Loucy (cell line): ENCODE measurements around the gene FGF19.

Source experiments
- H2AFZ ChIP-seq: fragments of 200-600 bp; sonication (generic); 2 replicates; pipeline ENCODE4 v1.6.0; 2016; ENCODE audit warnings: antibody characterized with exemption, mild to moderate bottlenecking, low read length, moderate library complexity
- H3F3A ChIP-seq: fragments of 200-600 bp; 2 replicates; pipeline ENCODE4 v1.6.0; 2016; ENCODE audit warnings: antibody characterized with exemption, low read depth, mild to moderate bottlenecking
- H3K27me3 ChIP-seq: fragments of 200-600 bp; sonication (generic); 2 replicates; pipeline ENCODE4 v1.6.1; 2014; ENCODE audit warnings: low read length, mild to moderate bottlenecking; ENCODE audit not compliant: insufficient read depth, poor library complexity, severe bottlenecking
- H3K36me3 ChIP-seq: fragments of 200-600 bp; sonication (generic); 2 replicates; pipeline ENCODE4 v1.6.1; 2016; ENCODE audit warnings: low read length; ENCODE audit not compliant: insufficient read depth
- H3K4me1 ChIP-seq: fragments of 200-600 bp; sonication (generic); 2 replicates; pipeline ENCODE4 v1.5.1; 2014; ENCODE audit warnings: low read length, mild to moderate bottlenecking; ENCODE audit not compliant: insufficient read depth, poor library complexity, severe bottlenecking
- H3K4me2 ChIP-seq: fragments of 200-600 bp; sonication (generic); 2 replicates; pipeline ENCODE4 v1.6.0; 2014; ENCODE audit warnings: antibody characterized with exemption, low read length, low read depth, mild to moderate bottlenecking; ENCODE audit not compliant: poor library complexity, severe bottlenecking
- H3K4me3 ChIP-seq: fragments of 200-600 bp; sonication (generic); 2 replicates; pipeline ENCODE4 v1.5.1; 2014; ENCODE audit warnings: low read length, mild to moderate bottlenecking, mixed read lengths; ENCODE audit not compliant: poor library complexity, severe bottlenecking
- H3K79me2 ChIP-seq: fragments of 200-600 bp; sonication (generic); 2 replicates; pipeline ENCODE4 v1.6.1; 2014; ENCODE audit warnings: low read length; ENCODE audit not compliant: insufficient read depth
- H3K9ac ChIP-seq: fragments of 200-600 bp; sonication (generic); 2 replicates; pipeline ENCODE4 v1.6.0; 2014; ENCODE audit warnings: mild to moderate bottlenecking, low read depth, low read length, moderate library complexity; ENCODE audit not compliant: poor library complexity, severe bottlenecking
- H3K9me2 ChIP-seq: fragments of 200-600 bp; sonication (generic); replicated peaks from 2 replicates; pipeline ENCODE4 v1.6.1; 2016; ENCODE audit warnings: low read depth, low read length, mixed read lengths
- H3K9me3 ChIP-seq: fragments of 200-600 bp; sonication (generic); 2 replicates; pipeline ENCODE4 v1.6.1; 2014; ENCODE audit warnings: mild to moderate bottlenecking, antibody characterized with exemption, low read length, low read depth; ENCODE audit not compliant: insufficient read depth
- H4K20me1 ChIP-seq: fragments of 200-600 bp; sonication (generic); 2 replicates; pipeline ENCODE4 v1.6.0; 2014; ENCODE audit warnings: antibody characterized with exemption, low read length, mild to moderate bottlenecking; ENCODE audit not compliant: insufficient read depth, poor library complexity, severe bottlenecking
- EZH2phosphoT487 ChIP-seq: fragments of 200-600 bp; IDR thresholded peaks from 2 replicates; pipeline ENCODE4 v1.6.1; 2018; ENCODE audit warnings: antibody characterized with exemption, mild to moderate bottlenecking, moderate library complexity, borderline replicate concordance
- TF ChIP-seq, protein P1 (sequence below): fragments of 200-600 bp; sonication (generic); conservative IDR thresholded peaks from 2 replicates; pipeline ENCODE4 v1.5.1; 2014; ENCODE audit warnings: mild to moderate bottlenecking, antibody characterized with exemption, low read length

FGF19 gene

DNA sequence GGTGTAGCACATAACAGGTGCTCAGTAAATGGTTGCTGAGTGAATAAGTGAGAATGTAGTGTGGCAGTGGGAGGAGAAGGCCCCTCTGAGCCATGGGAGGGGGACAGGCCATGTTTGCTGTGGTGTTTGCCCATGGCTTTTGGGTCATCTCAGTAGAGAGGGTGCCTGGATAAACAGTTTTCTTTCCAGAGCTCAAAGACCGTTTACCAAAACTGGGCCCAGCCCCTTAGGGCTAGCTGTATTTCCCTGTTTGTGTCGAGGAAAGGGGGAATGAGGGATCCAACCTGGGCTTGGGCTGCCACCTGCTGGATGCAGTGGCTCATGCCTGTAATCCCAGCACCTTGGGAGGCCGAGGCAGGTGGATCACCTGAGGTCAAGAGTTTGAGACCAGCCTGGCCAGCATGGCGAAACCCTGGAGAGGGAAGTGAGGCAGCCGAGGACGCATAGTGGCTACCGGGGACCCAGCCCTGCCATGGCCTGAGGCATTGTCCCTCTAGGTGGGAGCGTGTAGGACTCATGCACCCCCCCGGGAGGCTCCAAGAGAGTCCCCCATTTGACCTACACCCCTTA, 20.0 kb downstream of the FGF19 start:
- Histone ChIP-seq H3K4me2 (no peak overlapping the region), H3K27me3 (no peaks in the 10 kb centered on the region), H3K4me1 (no peaks in the 10 kb centered on the region), H2AFZ (no peak overlapping the region), H3F3A (no peaks in the 10 kb centered on the region), H3K9ac (no peak overlapping the region), H3K4me3 (no peak overlapping the region), H3K36me3 (no peaks in the 10 kb centered on the region), H3K9me3 (no peaks in the 10 kb centered on the region), H3K9me2 (no peaks in the 10 kb centered on the region), H3K79me2 (no peaks in the 10 kb centered on the region), H4K20me1 (no peaks in the 10 kb centered on the region)
- TF ChIP-seq, protein P1, sequence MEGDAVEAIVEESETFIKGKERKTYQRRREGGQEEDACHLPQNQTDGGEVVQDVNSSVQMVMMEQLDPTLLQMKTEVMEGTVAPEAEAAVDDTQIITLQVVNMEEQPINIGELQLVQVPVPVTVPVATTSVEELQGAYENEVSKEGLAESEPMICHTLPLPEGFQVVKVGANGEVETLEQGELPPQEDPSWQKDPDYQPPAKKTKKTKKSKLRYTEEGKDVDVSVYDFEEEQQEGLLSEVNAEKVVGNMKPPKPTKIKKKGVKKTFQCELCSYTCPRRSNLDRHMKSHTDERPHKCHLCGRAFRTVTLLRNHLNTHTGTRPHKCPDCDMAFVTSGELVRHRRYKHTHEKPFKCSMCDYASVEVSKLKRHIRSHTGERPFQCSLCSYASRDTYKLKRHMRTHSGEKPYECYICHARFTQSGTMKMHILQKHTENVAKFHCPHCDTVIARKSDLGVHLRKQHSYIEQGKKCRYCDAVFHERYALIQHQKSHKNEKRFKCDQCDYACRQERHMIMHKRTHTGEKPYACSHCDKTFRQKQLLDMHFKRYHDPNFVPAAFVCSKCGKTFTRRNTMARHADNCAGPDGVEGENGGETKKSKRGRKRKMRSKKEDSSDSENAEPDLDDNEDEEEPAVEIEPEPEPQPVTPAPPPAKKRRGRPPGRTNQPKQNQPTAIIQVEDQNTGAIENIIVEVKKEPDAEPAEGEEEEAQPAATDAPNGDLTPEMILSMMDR, result peak; percentile 60
- TF ChIP-seq EZH2phosphoT487, result no peak

DNA sequence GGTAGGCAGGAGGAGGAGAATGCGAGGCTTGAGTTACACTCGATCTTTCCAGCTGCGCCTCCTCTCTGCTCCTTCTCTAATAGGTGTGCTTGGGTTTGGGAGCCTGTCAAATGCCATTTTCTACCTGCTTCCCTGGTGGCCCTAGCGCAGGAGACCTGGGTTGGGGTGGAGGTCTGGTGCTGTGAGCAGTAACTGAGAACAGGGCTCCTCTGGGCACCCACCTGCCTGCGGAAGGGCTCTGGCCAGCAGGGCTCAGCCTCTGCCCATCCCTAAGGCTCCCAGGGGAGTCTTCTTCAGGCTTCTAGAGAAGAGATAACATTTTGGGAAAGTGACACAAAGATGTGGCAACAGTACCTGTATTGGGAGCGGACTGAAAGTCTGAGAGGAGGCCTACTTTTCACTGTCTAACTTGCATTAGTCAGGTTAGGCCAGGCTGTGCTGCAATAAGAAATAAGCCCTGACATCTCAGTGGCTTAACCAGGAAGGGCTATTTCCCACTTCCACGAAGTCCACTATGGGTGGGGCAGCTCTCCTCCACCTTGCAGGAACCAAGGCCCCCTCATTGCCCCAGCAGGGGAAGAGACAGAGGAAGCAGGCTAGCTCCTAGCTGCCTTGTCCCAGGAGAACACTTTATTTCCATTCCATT, 21.0 kb downstream of the FGF19 start:
- Histone ChIP-seq H3K4me2 (no peak overlapping the region), H3K4me3 (no peak overlapping the region), H3K9ac (no peak overlapping the region), H3K27me3 (no peaks in the 10 kb centered on the region), H3F3A (no peaks in the 10 kb centered on the region), H3K79me2 (no peaks in the 10 kb centered on the region), H3K36me3 (no peaks in the 10 kb centered on the region), H4K20me1 (no peaks in the 10 kb centered on the region), H2AFZ (no peak overlapping the region), H3K4me1 (no peaks in the 10 kb centered on the region), H3K9me2 (no peaks in the 10 kb centered on the region), H3K9me3 (no peaks in the 10 kb centered on the region)
- TF ChIP-seq, protein P1, result no peak
- TF ChIP-seq EZH2phosphoT487, result no peak

DNA sequence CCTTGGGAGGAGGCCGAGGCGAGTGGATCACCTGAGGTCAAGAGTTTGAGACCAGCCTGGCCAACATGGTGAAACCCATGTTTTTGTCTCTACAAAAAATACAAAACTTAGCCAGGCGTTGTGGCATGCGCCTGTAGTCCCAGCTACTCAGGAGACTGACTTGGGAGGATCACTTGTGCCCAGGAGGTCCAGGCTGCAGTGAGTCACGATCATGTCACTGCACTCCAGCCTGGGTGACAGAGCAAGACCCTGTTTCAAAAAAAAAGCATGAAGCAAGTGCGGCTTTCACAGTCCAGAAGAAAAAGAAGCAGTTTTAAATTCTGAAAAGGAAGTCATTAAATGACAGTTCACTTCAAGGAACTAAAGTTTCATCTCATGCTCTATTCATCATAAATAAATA, 21.6 kb downstream of the FGF19 start:
- no peak overlapping the region for H3K4me3 ChIP-seq
- no peaks in the 10 kb centered on the region for H3K9me2 ChIP-seq
- H3K4me2 ChIP-seq, result no peak overlapping the region
- no peaks in the 10 kb centered on the region for H3K79me2 ChIP-seq
- no peak overlapping the region for H2AFZ ChIP-seq
- no peaks in the 10 kb centered on the region for H3K36me3 ChIP-seq
- H3K9ac ChIP-seq, result no peak overlapping the region
- no peaks in the 10 kb centered on the region for H3K27me3 ChIP-seq
- H3K9me3 ChIP-seq, result no peaks in the 10 kb centered on the region
- TF ChIP-seq, protein P1, result no peak
- no peak for TF ChIP-seq EZH2phosphoT487
- no peaks in the 10 kb centered on the region for H4K20me1 ChIP-seq
- H3K4me1 ChIP-seq, result no peaks in the 10 kb centered on the region
- no peaks in the 10 kb centered on the region for H3F3A ChIP-seq
